HepG2 (cell line): ENCODE measurements around the gene PRR11. TPM values are rescaled to one million over a fixed set of nuclear protein-coding genes. Genes with fewer than 3 reads are reported as not detected.

Experiments used
- ARNTL ChIP-seq: sonication (generic); formaldehyde crosslinking; IDR thresholded peaks from 2 replicates; pipeline ENCODE4 v1.4.0; 2020; ENCODE audit warnings: mild to moderate bottlenecking, missing genetic modification reagents
- ATF2 ChIP-seq: sonication (generic); formaldehyde crosslinking; IDR thresholded peaks from 2 replicates; pipeline ENCODE4 v1.4.0; 2020; ENCODE audit warnings: missing genetic modification reagents
- HBP1 ChIP-seq: IDR thresholded peaks from 2 replicates; pipeline ENCODE4 v1.6.1; 2016; ENCODE audit warnings: low read depth, control low read depth
- HNF1B ChIP-seq: sonication (generic); formaldehyde crosslinking; IDR thresholded peaks from 2 replicates; pipeline ENCODE4 v1.5.1; 2020; ENCODE audit warnings: mild to moderate bottlenecking, moderate library complexity, missing genetic modification reagents
- JARID2 ChIP-seq: sonication (generic); formaldehyde crosslinking; IDR thresholded peaks from 2 replicates; pipeline ENCODE4 v1.8.1; 2023; ENCODE audit warnings: missing genetic modification reagents, inconsistent platforms; ENCODE audit not compliant: insufficient replicate concordance
- PTBP1 ChIP-seq: fragments of 200-400 bp; formaldehyde crosslinking; IDR thresholded peaks from 2 replicates; pipeline ENCODE4 v1.6.1; 2018; ENCODE audit warnings: low read length, low read depth; ENCODE audit not compliant: poor library complexity, severe bottlenecking
- RFX1 ChIP-seq: fragments of 450-650 bp; IDR thresholded peaks from 2 replicates; pipeline ENCODE4 v1.6.1; 2017
- TGIF2 ChIP-seq: IDR thresholded peaks from 2 replicates; pipeline ENCODE4 v1.6.1; 2016; ENCODE audit warnings: control low read depth, missing compliant biosample characterization
- UBTF ChIP-seq: sonication (generic); formaldehyde crosslinking; IDR thresholded peaks from 2 replicates; pipeline ENCODE4 v1.4.0; 2020; ENCODE audit warnings: mild to moderate bottlenecking, missing genetic modification reagents
- ZBTB43 ChIP-seq: sonication (generic); formaldehyde crosslinking; conservative IDR thresholded peaks from 2 replicates; pipeline ENCODE4 v1.4.0; 2020; ENCODE audit warnings: missing genetic modification reagents
- ZNF10 ChIP-seq: sonication (generic); formaldehyde crosslinking; IDR thresholded peaks from 2 replicates; pipeline ENCODE4 v1.4.0; 2020; ENCODE audit warnings: mild to moderate bottlenecking, low read depth, missing genetic modification reagents, borderline replicate concordance
- ZNF12 ChIP-seq: sonication (generic); formaldehyde crosslinking; IDR thresholded peaks from 2 replicates; pipeline ENCODE4 v1.5.0; 2020; ENCODE audit warnings: missing genetic modification reagents
- ZNF274 ChIP-seq: sonication (generic); formaldehyde crosslinking; IDR thresholded peaks from 2 replicates; pipeline ENCODE4 v1.5.1; 2020; ENCODE audit warnings: mild to moderate bottlenecking, missing genetic modification reagents
- ZNF446 ChIP-seq: sonication (generic); formaldehyde crosslinking; IDR thresholded peaks from 2 replicates; pipeline ENCODE4 v1.5.0; 2020; ENCODE audit warnings: mild to moderate bottlenecking, missing genetic modification reagents
- ZNF468 ChIP-seq: sonication (generic); formaldehyde crosslinking; IDR thresholded peaks from 2 replicates; pipeline ENCODE4 v1.8.0; 2022; ENCODE audit warnings: mild to moderate bottlenecking, moderate library complexity, missing genetic modification reagents
- ZNF557 ChIP-seq: sonication (generic); formaldehyde crosslinking; IDR thresholded peaks from 2 replicates; pipeline ENCODE4 v1.4.0; 2020; ENCODE audit warnings: missing genetic modification reagents
- ZNF570 ChIP-seq: sonication (generic); formaldehyde crosslinking; IDR thresholded peaks from 2 replicates; pipeline ENCODE4 v1.4.0; 2020; ENCODE audit warnings: mild to moderate bottlenecking, missing genetic modification reagents, borderline replicate concordance
- ZNF773 ChIP-seq: sonication (generic); formaldehyde crosslinking; IDR thresholded peaks from 2 replicates; pipeline ENCODE4 v1.4.0; 2020; ENCODE audit warnings: missing genetic modification reagents, borderline replicate concordance
- polyA plus RNA-seq, 8 experiments: library from polyadenylated mRNA; depleted of rRNA in 3 of 8; stranded (reverse) in 7 of 8; unstranded in 1 of 8; fragments of >200 nt; fragmentation: Illumina TruSeq in 4 of 8; extraction: Trizol in 4 of 8; gene quantifications; 2 replicates each; pipeline versions ENCODE4 v1.2.1 to v1.2.3, GENCODE V29; 2011 to 2016; ENCODE audit warnings: low read depth in 4 of 8, missing spikeins in 1 of 8, mixed read lengths in 1 of 8; ENCODE audit not compliant: insufficient read depth in 1 of 8
- total RNA-seq, 5 experiments: library from RNA; depleted of rRNA; stranded (reverse); fragments of >200 nt; fragmentation: Illumina TruSeq; extraction: Trizol; gene quantifications; 2 replicates each; pipeline ENCODE4 v1.2.3, GENCODE V29; 2016; ENCODE audit warnings: low read depth in 1 of 5

The PRR11 gene
- total and polyA plus RNA-seq, 2 of the 13 experiments (the other 11 are each of a cell fraction or from before 2014, with no cell fraction given) = 35.7 to 39.2 TPM

GRCh38 chr17:59155439-59156177 is at the start of gene PRR11 (continued):
- TF ChIP-seq UBTF (CRISPR knock-in tag) (no peak), ARNTL (CRISPR knock-in tag) (0 out of 2 replicates have a peak, but pooled peaks have one; percentile 14), ZBTB43 (CRISPR knock-in tag) (no peak), JARID2 (CRISPR knock-in tag) (no peak), RFX1 (no peak), ZNF10 (CRISPR knock-in tag) (no peak), ATF2 (CRISPR knock-in tag) (no peak; the same call in 1 of the 2 replicates), ZNF274 (no peak), ZNF557 (CRISPR knock-in tag) (no peak), TGIF2 (CRISPR knock-in tag) (peak; percentile 97), ZNF12 (CRISPR knock-in tag) (no peak), PTBP1 (no peak), HBP1 (peak; percentile 96), ZNF468 (CRISPR knock-in tag) (0 out of 2 replicates have a peak, but pooled peaks have one; percentile 54), ZNF570 (CRISPR knock-in tag) (no peak), ZNF446 (no peak), HNF1B (CRISPR knock-in tag) (no peak), ZNF773 (no peak)
